Sigmoid colon (tissue), 7 donors: ENCODE data around the gene PRKN. TPM values are rescaled to one million over a fixed set of nuclear protein-coding genes. Genes with fewer than 3 reads are reported as not detected.

Experiments
- DNase-seq: peaks from one replicate; pipeline ENCODE4 v3.0.0-alpha.2; 2019
- H3K27ac ChIP-seq, 4 donors: fragments of 200-600 bp; sonication (generic); one replicate each; pipeline ENCODE4 v1.5.1; 2016 to 2019; ENCODE audit warnings: mild to moderate bottlenecking in 1 of 4
- H3K27me3 ChIP-seq, 3 donors: fragments of 200-600 bp; sonication (generic); one replicate each; pipeline ENCODE4 v1.5.1; 2019; ENCODE audit warnings: mild to moderate bottlenecking in 1 of 3
- H3K36me3 ChIP-seq, 4 donors: fragments of 200-600 bp; sonication (generic); one replicate each; pipeline ENCODE4 v1.5.1; 2016 to 2019
- H3K4me1 ChIP-seq, 4 donors: fragments of 200-600 bp; sonication (generic); one replicate each; pipeline ENCODE4 v1.5.1; 2017 to 2019
- H3K4me3 ChIP-seq, 4 donors: fragments of 200-600 bp; sonication (generic); one replicate each; pipeline ENCODE4 v1.5.1; 2017 to 2019; ENCODE audit warnings: mild to moderate bottlenecking in 2 of 4, moderate library complexity in 1 of 4
- H3K9me3 ChIP-seq, 4 donors: fragments of 200-600 bp in 3 of 4; sonication (generic) in 3 of 4; one replicate each; pipeline versions ENCODE4 v1.5.1 to v1.6.1; 2013 to 2019
- EP300 ChIP-seq, 4 donors: sonication (generic); formaldehyde crosslinking; IDR thresholded peaks; one replicate each; pipeline ENCODE4 v1.6.1; 2017; ENCODE audit warnings: antibody characterized with exemption in 4 of 4
- POLR2A ChIP-seq, 2 donors: fragments of 450-650 bp; IDR thresholded peaks; one replicate each; pipeline ENCODE4 v1.6.1; 2016; ENCODE audit warnings: antibody characterized with exemption in 2 of 2, mild to moderate bottlenecking in 2 of 2, moderate library complexity in 2 of 2
- POLR2AphosphoS5 ChIP-seq, 4 donors: sonication (generic); formaldehyde crosslinking; IDR thresholded peaks; one replicate each; pipeline ENCODE4 v1.6.1; 2017; ENCODE audit warnings: antibody characterized with exemption in 4 of 4
- WGBS, 2 donors: extraction: QIAGEN DNeasy Blood & Tissue Kit; methylation state at CpG; one replicate each; pipeline ENCODE4 v1.1.7; 2013; 5-methylcytosine and 5-hydroxymethylcytosine counted together
- intact Hi-C: fragments of 100-400 bp; cut with DNase I; formaldehyde crosslinking; loops from one replicate; pipeline ENCODE4 v1.15.1; 2023
- polyA plus RNA-seq, 3 donors: library from polyadenylated mRNA; stranded (reverse); fragments of 200-250 nt; gene quantifications; one replicate each; pipeline ENCODE4 v1.2.3, GENCODE V29; 2013
- total RNA-seq, 4 donors: library from RNA; depleted of rRNA; stranded (reverse); fragments of >200 nt; gene quantifications; one replicate each; pipeline ENCODE4 v1.1.0, GENCODE V29; 2016
- TF ChIP-seq, protein P1 (sequence below), 4 experiments: fragments of 450-650 bp in 3 of 4; fragments of 200-600 bp in 1 of 4; IDR thresholded peaks; one replicate each; pipeline ENCODE4 v1.5.1; 2016 to 2019; ENCODE audit warnings: antibody characterized with exemption in 4 of 4, mild to moderate bottlenecking in 3 of 4, moderate library complexity in 2 of 4
- donor health status: healthy with polysubstance abuse.
- donor health status: Bipolar disorder and iron deficiency.
- donor health status: healthy.

PRKN gene
- total and polyA plus RNA-seq, 7 donors: 0.38 to 173 (median 9.7) TPM

DNA sequence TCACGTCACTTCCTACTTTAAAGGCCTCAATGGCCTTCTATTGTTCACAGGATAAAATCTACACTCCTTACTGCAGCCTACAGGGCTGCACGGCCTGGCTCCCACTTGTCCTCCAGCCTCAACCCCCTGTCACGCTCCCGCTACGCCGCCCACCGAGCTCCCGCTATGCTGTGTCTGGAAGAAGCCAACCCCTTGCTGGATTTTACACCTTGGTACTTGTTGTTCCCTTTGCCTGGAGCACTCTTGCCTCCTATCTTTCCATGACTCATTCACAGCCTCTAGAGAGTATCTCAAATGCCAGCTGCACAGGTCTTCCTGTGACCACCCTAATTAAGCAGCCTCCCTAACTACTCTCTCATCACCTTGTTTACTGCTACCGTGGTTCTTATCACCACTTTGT is 259.9 kb downstream of the PRKN start:
- H3K4me3 ChIP-seq: no peak overlapping the region
- no peak for TF ChIP-seq POLR2A (IDR thresholded peaks at IDR 0.05)
- TF ChIP-seq POLR2AphosphoS5 (IDR thresholded peaks at IDR 0.05): no peak
- TF ChIP-seq EP300 (IDR thresholded peaks at IDR 0.05): no peak
- TF ChIP-seq, protein P1, sequence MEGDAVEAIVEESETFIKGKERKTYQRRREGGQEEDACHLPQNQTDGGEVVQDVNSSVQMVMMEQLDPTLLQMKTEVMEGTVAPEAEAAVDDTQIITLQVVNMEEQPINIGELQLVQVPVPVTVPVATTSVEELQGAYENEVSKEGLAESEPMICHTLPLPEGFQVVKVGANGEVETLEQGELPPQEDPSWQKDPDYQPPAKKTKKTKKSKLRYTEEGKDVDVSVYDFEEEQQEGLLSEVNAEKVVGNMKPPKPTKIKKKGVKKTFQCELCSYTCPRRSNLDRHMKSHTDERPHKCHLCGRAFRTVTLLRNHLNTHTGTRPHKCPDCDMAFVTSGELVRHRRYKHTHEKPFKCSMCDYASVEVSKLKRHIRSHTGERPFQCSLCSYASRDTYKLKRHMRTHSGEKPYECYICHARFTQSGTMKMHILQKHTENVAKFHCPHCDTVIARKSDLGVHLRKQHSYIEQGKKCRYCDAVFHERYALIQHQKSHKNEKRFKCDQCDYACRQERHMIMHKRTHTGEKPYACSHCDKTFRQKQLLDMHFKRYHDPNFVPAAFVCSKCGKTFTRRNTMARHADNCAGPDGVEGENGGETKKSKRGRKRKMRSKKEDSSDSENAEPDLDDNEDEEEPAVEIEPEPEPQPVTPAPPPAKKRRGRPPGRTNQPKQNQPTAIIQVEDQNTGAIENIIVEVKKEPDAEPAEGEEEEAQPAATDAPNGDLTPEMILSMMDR (IDR thresholded peaks at IDR 0.05): no peak
- 94 to 95% methylated on average over 9 of the region's 9 CpGs for WGBS, 2 donors
- no peaks in the 10 kb centered on the region for H3K27me3 ChIP-seq
- peaks cover 0 to 11% (median 4%) of the 10 kb centered on the region in 4 donors for H3K4me1 ChIP-seq
- no peak overlapping the region for H3K27ac ChIP-seq
- intact Hi-C loops: no loop called here
- H3K36me3 ChIP-seq: no peaks in the 10 kb centered on the region
- DNase-seq: no peak
- no peaks in the 10 kb centered on the region for H3K9me3 ChIP-seq

- Histone ChIP-seq H3K27me3 (no peaks in the 10 kb centered on the region), H3K27ac (no peak overlapping the region), H3K4me1 (peaks cover 0 to 6% (median 2%) of the 10 kb centered on the region in 4 donors), H3K4me3 (no peak overlapping the region), H3K36me3 (no peaks in the 10 kb centered on the region), H3K9me3 (no peaks in the 10 kb centered on the region)
- DNase-seq: no peak
- 70 to 71% methylated on average over 1 of the region's 1 CpG for WGBS, 2 donors
- TF ChIP-seq EP300 (IDR thresholded peaks at IDR 0.05): no peak
- no peak for TF ChIP-seq POLR2AphosphoS5 (IDR thresholded peaks at IDR 0.05)
- TF ChIP-seq, protein P1 (IDR thresholded peaks at IDR 0.05): no peak
- TF ChIP-seq POLR2A (IDR thresholded peaks at IDR 0.05): no peak
- intact Hi-C loops: no loop called here
These were observed 264.0 kb downstream of the PRKN start for GRCh38 chr6:162463576-162463975.

- Histone ChIP-seq H3K4me3 (no peak overlapping the region), H3K4me1 (no peaks in the 10 kb centered on the region), H3K27me3 (no peaks in the 10 kb centered on the region), H3K27ac (no peak overlapping the region), H3K9me3 (peaks cover 0 to 3% (median 0%) of the 10 kb centered on the region in 4 donors), H3K36me3 (no peaks in the 10 kb centered on the region)
- intact Hi-C loops: no loop called here
- no peak for DNase-seq
- TF ChIP-seq POLR2A (IDR thresholded peaks at IDR 0.05) (no peak), POLR2AphosphoS5 (IDR thresholded peaks at IDR 0.05) (no peak), EP300 (IDR thresholded peaks at IDR 0.05) (no peak)
- TF ChIP-seq, protein P1 (IDR thresholded peaks at IDR 0.05): no peak
These were observed 267.6 kb downstream of the PRKN start for GRCh38 chr6:162459985-162460384.

DNA sequence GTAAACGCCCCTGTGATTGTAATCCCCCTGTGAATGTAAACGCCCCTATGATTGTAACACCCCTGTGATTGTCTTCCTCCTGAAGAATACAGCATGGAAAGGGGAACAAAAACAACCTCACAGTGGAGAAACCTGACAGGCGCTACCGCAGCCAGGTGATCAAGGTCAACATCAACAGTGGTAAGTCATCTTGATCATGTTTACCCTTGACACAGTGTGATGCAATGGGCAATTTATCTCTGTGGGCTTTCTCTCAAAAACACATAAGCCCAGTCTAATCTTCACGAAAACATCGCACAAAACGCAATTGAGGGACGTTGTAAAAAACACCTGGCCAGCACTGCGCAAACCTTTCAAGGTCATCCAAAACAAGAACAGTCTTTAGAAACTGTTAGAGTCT is 277.2 kb downstream of the PRKN start:
- DNase-seq: no peak
- intact Hi-C loops: no loop called here

DNA sequence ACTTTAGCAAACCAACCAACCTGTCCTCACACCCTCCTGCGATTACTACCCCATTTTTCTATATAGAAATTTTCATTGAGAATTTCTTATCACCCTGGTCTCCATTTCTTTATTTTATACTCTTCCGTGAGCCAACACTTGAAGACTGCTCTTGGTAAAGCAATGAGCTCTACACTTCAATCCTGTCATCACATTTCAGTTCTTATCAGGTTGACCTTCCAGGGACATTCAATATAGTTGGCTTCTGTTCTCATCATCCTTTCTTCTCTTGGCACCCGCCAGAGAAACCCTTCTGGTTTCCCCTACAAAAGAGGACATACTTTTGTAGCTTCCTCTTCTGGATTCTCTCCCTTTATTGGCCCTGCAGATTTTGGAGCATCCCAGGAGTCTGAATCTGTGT is 279.3 kb downstream of the PRKN start:
- Histone ChIP-seq H3K27ac (no peak overlapping the region), H3K27me3 (no peaks in the 10 kb centered on the region), H3K4me1 (no peaks in the 10 kb centered on the region), H3K9me3 (no peaks in the 10 kb centered on the region), H3K36me3 (no peaks in the 10 kb centered on the region), H3K4me3 (no peak overlapping the region)
- DNase-seq: no peak
- TF ChIP-seq, protein P1 (IDR thresholded peaks at IDR 0.05): no peak
- TF ChIP-seq POLR2AphosphoS5 (IDR thresholded peaks at IDR 0.05) (no peak), POLR2A (IDR thresholded peaks at IDR 0.05) (no peak), EP300 (IDR thresholded peaks at IDR 0.05) (no peak)
- intact Hi-C loops: no loop called here
- 91 to 95% methylated on average over 3 of the region's 3 CpGs for WGBS, 2 donors

More for the DNA sequence above, 277.2 kb downstream of the PRKN start:
- Histone ChIP-seq H3K27me3 (no peaks in the 10 kb centered on the region), H3K4me1 (no peaks in the 10 kb centered on the region), H3K4me3 (no peak overlapping the region), H3K27ac (no peak overlapping the region), H3K36me3 (no peaks in the 10 kb centered on the region), H3K9me3 (no peaks in the 10 kb centered on the region)
- 77 to 89% methylated on average over 9 of the region's 9 CpGs for WGBS, 2 donors
- TF ChIP-seq POLR2AphosphoS5 (IDR thresholded peaks at IDR 0.05): no peak
